Muscle of back (tissue), 11 donors: Measurements from ENCODE around the gene YPEL3. TPM values are rescaled to one million over a fixed set of nuclear protein-coding genes. Genes with fewer than 3 reads are reported as not detected.

Source experiments
- DNase-seq, 3 donors: peaks; one replicate each; pipeline versions ENCODE4 v3.0.0 to v3.0.0-alpha.2; 2013
- polyA plus RNA-seq, 10 donors: library from polyadenylated mRNA; unstranded; fragments of 120-200 nt; gene quantifications; one replicate each; pipeline ENCODE4 v1.2.1, GENCODE V29; 2013; ENCODE audit not compliant: insufficient read length in 10 of 10

The YPEL3 gene
- polyA plus RNA-seq, 10 donors = 22.6 to 34.3 (median 27.0) TPM

GRCh38 chr16:30053376-30054015 is 42.5 kb downstream of the YPEL3 start:
- no peak for DNase-seq

- DNase-seq = peak; percentile 90 to 97 (median 93)
Measured at GRCh38 chr16:30052671-30053372, 43.2 kb downstream of the YPEL3 start.

GRCh38 chr16:30051518-30051917 is 44.5 kb downstream of the YPEL3 start:
- DNase-seq = no peak

- no peak for DNase-seq
Measured at GRCh38 chr16:30049871-30050270, 46.1 kb downstream of the YPEL3 start.

GRCh38 chr16:30046588-30046987 is 49.4 kb downstream of the YPEL3 start:
- DNase-seq = no peak

- DNase-seq = no peak
Measured at GRCh38 chr16:30046178-30046577, 49.8 kb downstream of the YPEL3 start.

Other genes with a start within 250 kb of the YPEL3 start
- 10 to 100 TPM; 31.4 to 50.1 (median 38.6) TPM for gene CDIPT, start 233.0 kb downstream of the YPEL3 start, polyA plus RNA-seq
- gene SEZ6L2, start 196.7 kb downstream of the YPEL3 start, polyA plus RNA-seq = 1 to 10 TPM in 9 of 10 donors, under 1 TPM in 1; 0.87 to 4.2 (median 1.8) TPM
- under 1 TPM; 0.19 to 0.79 (median 0.46) TPM for gene ASPHD1, start 195.7 kb downstream of the YPEL3 start, polyA plus RNA-seq
- gene KCTD13, start 170.0 kb downstream of the YPEL3 start, polyA plus RNA-seq = 10 to 100 TPM in 5 of 10 donors, 1 to 10 TPM in 5; 7.8 to 14.5 (median 9.9) TPM
- gene TMEM219, start 134.1 kb downstream of the YPEL3 start, polyA plus RNA-seq = 10 to 100 TPM; 54.7 to 68.3 (median 61.6) TPM
- 10 to 100 TPM; 25.1 to 39.2 (median 32.9) TPM for gene TAOK2, start 122.3 kb downstream of the YPEL3 start, polyA plus RNA-seq
- 10 to 100 TPM in 9 of 10 donors, 1 to 10 TPM in 1; 9.5 to 19.3 (median 12.7) TPM for gene HIRIP3, start 100.6 kb downstream of the YPEL3 start, polyA plus RNA-seq
- gene INO80E, start 100.0 kb downstream of the YPEL3 start, polyA plus RNA-seq = 10 to 100 TPM; 26.6 to 41.4 (median 30.4) TPM
- 1 to 10 TPM in 4 of 10 donors, under 1 TPM in 6; 0.48 to 1.8 (median 0.92) TPM for gene DOC2A, start 85.2 kb downstream of the YPEL3 start, polyA plus RNA-seq
- gene C16orf92, start 73.0 kb downstream of the YPEL3 start, polyA plus RNA-seq = not detected
- 1 to 10 TPM in 3 of 10 donors, under 1 TPM in 7; 0.44 to 1.9 (median 0.95) TPM for gene TLCD3B, start 64.9 kb downstream of the YPEL3 start, polyA plus RNA-seq
- 1,000 to 10,000 TPM; 1,170 to 2,766 (median 2,118) TPM for gene ALDOA, start 30.5 kb downstream of the YPEL3 start, polyA plus RNA-seq
- 10 to 100 TPM; 44.3 to 78.8 (median 57.1) TPM for gene PPP4C, start 20.2 kb downstream of the YPEL3 start, polyA plus RNA-seq
- under 1 TPM; 0.32 to 0.82 (median 0.56) TPM for gene TBX6, start 4.3 kb downstream of the YPEL3 start, polyA plus RNA-seq
- gene GDPD3, start 17.3 kb upstream of the YPEL3 start, polyA plus RNA-seq = 1 to 10 TPM; 3.9 to 9.5 (median 5.3) TPM
- 10 to 100 TPM; 35.8 to 50.2 (median 44.2) TPM for gene MAPK3, start 27.0 kb upstream of the YPEL3 start, polyA plus RNA-seq
- 10 to 100 TPM; 10.2 to 65.9 (median 16.0) TPM for gene CORO1A, start 87.4 kb upstream of the YPEL3 start, polyA plus RNA-seq
- gene BOLA2B, start 97.5 kb upstream of the YPEL3 start, polyA plus RNA-seq = 10 to 100 TPM; 14.1 to 35.4 (median 23.4) TPM
- 10 to 100 TPM; 10.4 to 24.7 (median 15.7) TPM for gene SLX1A, start 97.7 kb upstream of the YPEL3 start, polyA plus RNA-seq
- 1 to 10 TPM; 1.5 to 6.4 (median 2.9) TPM for gene SULT1A3, start 103.0 kb upstream of the YPEL3 start, polyA plus RNA-seq
- 10 to 100 TPM in 4 of 10 donors, 1 to 10 TPM in 6; 1.9 to 29.3 (median 4.3) TPM for gene NPIPB13, start 152.3 kb upstream of the YPEL3 start, polyA plus RNA-seq